NT2/D1 (cell line): Measurements from ENCODE around the gene PCOLCE2.

Experiments used
- DNase-seq: peaks from one replicate; pipeline ENCODE4 v3.0.0-alpha.2; 2011; ENCODE audit warnings: low read depth, low spot score
- H3K27me3 ChIP-seq: 2 replicates; pipeline ENCODE4 v1.6.0; 2011; ENCODE audit warnings: mild to moderate bottlenecking; ENCODE audit not compliant: insufficient read length, insufficient read depth
- H3K36me3 ChIP-seq: 2 replicates; pipeline ENCODE4 v1.6.1; 2011; ENCODE audit warnings: mild to moderate bottlenecking, low read length, mixed read lengths; ENCODE audit not compliant: insufficient read depth, insufficient read length
- H3K4me1 ChIP-seq: 2 replicates; pipeline ENCODE4 v1.5.1; 2011; ENCODE audit not compliant: insufficient read depth, insufficient read length
- H3K4me3 ChIP-seq: 2 replicates; pipeline ENCODE4 v1.5.1; 2011; ENCODE audit warnings: low read depth; ENCODE audit not compliant: insufficient read length
- H3K9ac ChIP-seq: 2 replicates; pipeline ENCODE4 v1.6.0; 2011; ENCODE audit warnings: low read depth; ENCODE audit not compliant: insufficient read length
- H3K9me3 ChIP-seq: 2 replicates; pipeline ENCODE4 v1.5.1; 2011; ENCODE audit warnings: mild to moderate bottlenecking, low read length; ENCODE audit not compliant: insufficient read depth
- SUZ12 ChIP-seq: IDR thresholded peaks from 2 replicates; pipeline ENCODE4 v1.6.1; 2011; ENCODE audit not compliant: insufficient read length, insufficient read depth; ENCODE audit errors: extremely low read depth
- YY1 ChIP-seq: IDR thresholded peaks from 2 replicates; pipeline ENCODE4 v1.6.1; 2011; ENCODE audit not compliant: insufficient read length, insufficient read depth
- ZNF274 ChIP-seq: IDR thresholded peaks from 2 replicates; pipeline ENCODE4 v1.6.1; 2011; ENCODE audit warnings: mild to moderate bottlenecking, low read depth, low read length

PCOLCE2 gene

GRCh38 chr3:142898346-142899213 lies 9.7 kb upstream of the PCOLCE2 start:
- Histone ChIP-seq H3K9ac (no peak overlapping the region), H3K4me1 (no peaks in the 10 kb centered on the region), H3K36me3 (no peaks in the 10 kb centered on the region), H3K27me3 (no peaks in the 10 kb centered on the region), H3K9me3 (peaks cover 6% of the 10 kb centered on the region; the same call in 1 of the 2 replicates), H3K4me3 (no peak overlapping the region)
- TF ChIP-seq YY1 (no peak), SUZ12 (no peak), ZNF274 (no peak)
- no peak for DNase-seq

GRCh38 chr3:142897807-142898206 lies 8.9 kb upstream of the PCOLCE2 start:
- Histone ChIP-seq H3K4me3 (no peak overlapping the region), H3K9ac (no peak overlapping the region), H3K36me3 (no peaks in the 10 kb centered on the region), H3K4me1 (no peaks in the 10 kb centered on the region), H3K27me3 (no peaks in the 10 kb centered on the region), H3K9me3 (peaks cover 6% of the 10 kb centered on the region; the same call in 1 of the 2 replicates)
- TF ChIP-seq YY1 (no peak), ZNF274 (no peak), SUZ12 (no peak)
- DNase-seq = no peak

GRCh38 chr3:142896996-142897395 lies 8.1 kb upstream of the PCOLCE2 start:
- no peak for DNase-seq
- TF ChIP-seq SUZ12 (no peak), ZNF274 (no peak), YY1 (no peak)
- peaks cover 6% of the 10 kb centered on the region; the same call in 1 of the 2 replicates for H3K9me3 ChIP-seq
- no peak overlapping the region for H3K9ac ChIP-seq
- no peaks in the 10 kb centered on the region for H3K27me3 ChIP-seq
- H3K36me3 ChIP-seq = no peaks in the 10 kb centered on the region
- no peaks in the 10 kb centered on the region for H3K4me1 ChIP-seq
- no peak overlapping the region for H3K4me3 ChIP-seq

- Histone ChIP-seq H3K4me3 (no peak overlapping the region), H3K9ac (no peak overlapping the region), H3K27me3 (no peaks in the 10 kb centered on the region), H3K9me3 (peaks cover 6% of the 10 kb centered on the region; the same call in 1 of the 2 replicates), H3K4me1 (peaks cover 2% of the 10 kb centered on the region), H3K36me3 (no peaks in the 10 kb centered on the region)
- DNase-seq = no peak
- TF ChIP-seq ZNF274 (no peak), YY1 (no peak), SUZ12 (no peak)
These were observed 7.4 kb upstream of the PCOLCE2 start for GRCh38 chr3:142896201-142896755.

GRCh38 chr3:142894493-142894892 lies 5.6 kb upstream of the PCOLCE2 start:
- Histone ChIP-seq H3K9me3 (peaks cover 6% of the 10 kb centered on the region; the same call in 1 of the 2 replicates), H3K27me3 (peaks cover 11% of the 10 kb centered on the region), H3K36me3 (no peaks in the 10 kb centered on the region), H3K4me1 (peaks cover 2% of the 10 kb centered on the region), H3K4me3 (no peak overlapping the region), H3K9ac (no peak overlapping the region)
- no peak for TF ChIP-seq YY1
- TF ChIP-seq SUZ12 = no peak
- no peak for TF ChIP-seq ZNF274
- DNase-seq = no peak

GRCh38 chr3:142892714-142893113 lies 3.8 kb upstream of the PCOLCE2 start:
- TF ChIP-seq YY1 (no peak), SUZ12 (no peak), ZNF274 (no peak)
- Histone ChIP-seq H3K36me3 (no peaks in the 10 kb centered on the region), H3K4me1 (peaks cover 2% of the 10 kb centered on the region), H3K9me3 (no peaks in the 10 kb centered on the region), H3K27me3 (peaks cover 12% of the 10 kb centered on the region), H3K9ac (no peak overlapping the region), H3K4me3 (no peak overlapping the region)
- DNase-seq = no peak

GRCh38 chr3:142890592-142890991 lies 1.7 kb upstream of the PCOLCE2 start:
- H3K36me3 ChIP-seq = no peaks in the 10 kb centered on the region
- no peaks in the 10 kb centered on the region for H3K9me3 ChIP-seq
- no peak overlapping the region for H3K9ac ChIP-seq
- peaks cover 2% of the 10 kb centered on the region for H3K4me1 ChIP-seq
- DNase-seq = no peak
- H3K4me3 ChIP-seq = peak overlapping the region; percentile 27
- no peak for TF ChIP-seq SUZ12
- no peak for TF ChIP-seq ZNF274
- no peak for TF ChIP-seq YY1
- peaks cover 12% of the 10 kb centered on the region for H3K27me3 ChIP-seq
